Cardiac muscle cell (in vitro differentiated cells and primary cell): ENCODE data around the gene RPRD1A. TPM values are rescaled to one million over a fixed set of nuclear protein-coding genes. Genes with fewer than 3 reads are reported as not detected.

Experiments
- DNase-seq, 2 donors: peaks; one replicate each; pipeline versions ENCODE4 v3.0.0 to v3.0.0-alpha.2; 2010 to 2017; ENCODE audit warnings: low read depth in 1 of 2, low spot score in 1 of 2
- H3K27ac ChIP-seq: fragments of 200-600 bp; sonication (generic); 2 replicates; pipeline ENCODE4 v1.5.1; 2016
- H3K27me3 ChIP-seq: fragments of 200-600 bp; sonication (generic); 2 replicates; pipeline ENCODE4 v1.6.0; 2016; ENCODE audit warnings: control low read depth
- H3K36me3 ChIP-seq: fragments of 200-600 bp; sonication (generic); 2 replicates; pipeline ENCODE4 v1.5.1; 2016; ENCODE audit warnings: control low read depth
- H3K4me1 ChIP-seq: fragments of 200-600 bp; sonication (generic); 2 replicates; pipeline ENCODE4 v1.8.1; 2017; ENCODE audit warnings: low read depth, mild to moderate bottlenecking, mixed run types
- H3K4me3 ChIP-seq: fragments of 200-600 bp; sonication (generic); 2 replicates; pipeline ENCODE4 v1.5.1; 2016; ENCODE audit warnings: mild to moderate bottlenecking
- H3K9me3 ChIP-seq: fragments of 200-600 bp; sonication (generic); 2 replicates; pipeline ENCODE4 v1.5.1; 2017; ENCODE audit warnings: low read depth, mild to moderate bottlenecking, control low read depth
- polyA plus RNA-seq: library from polyadenylated mRNA; unstranded; fragments of >200 nt; fragmentation: Nextera tagmentation; extraction: Ambion mirVana; gene quantifications from 2 replicates; pipeline ENCODE4 v1.2.1, GENCODE V29; 2016
- total RNA-seq: library from RNA; depleted of rRNA; stranded (reverse); fragments of >200 nt; gene quantifications from 2 replicates; pipeline ENCODE4 v1.2.3, GENCODE V29; 2016
- TF ChIP-seq, protein P1 (sequence below): IDR thresholded peaks from 2 replicates; pipeline ENCODE4 v1.5.1; 2012; ENCODE audit warnings: low read depth, mild to moderate bottlenecking, low read length

Gene RPRD1A
- total and polyA plus RNA-seq, 2 experiments from 2014 or later = 29.5 to 89.3 TPM

DNA sequence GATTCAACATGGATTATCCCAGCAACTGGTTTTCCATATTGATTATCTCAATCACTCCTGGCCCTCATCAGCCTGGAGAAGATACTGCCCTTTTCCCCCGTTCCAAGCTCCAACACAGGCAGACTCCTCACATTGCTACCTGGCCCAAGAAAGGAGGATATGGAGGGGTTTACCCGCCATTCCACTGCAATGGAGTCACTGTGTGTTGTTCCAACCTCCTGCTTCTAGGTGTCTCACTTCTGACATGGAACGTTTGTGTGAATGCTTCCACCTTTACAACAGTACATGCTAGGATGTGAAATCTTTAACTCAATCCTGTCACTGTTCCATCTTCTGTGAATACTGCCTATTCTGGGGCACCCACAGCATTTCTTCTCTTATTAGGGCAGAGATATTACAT, 58.1 kb downstream of the RPRD1A start:
- H3K4me3 ChIP-seq = no peak overlapping the region
- TF ChIP-seq, protein P1, sequence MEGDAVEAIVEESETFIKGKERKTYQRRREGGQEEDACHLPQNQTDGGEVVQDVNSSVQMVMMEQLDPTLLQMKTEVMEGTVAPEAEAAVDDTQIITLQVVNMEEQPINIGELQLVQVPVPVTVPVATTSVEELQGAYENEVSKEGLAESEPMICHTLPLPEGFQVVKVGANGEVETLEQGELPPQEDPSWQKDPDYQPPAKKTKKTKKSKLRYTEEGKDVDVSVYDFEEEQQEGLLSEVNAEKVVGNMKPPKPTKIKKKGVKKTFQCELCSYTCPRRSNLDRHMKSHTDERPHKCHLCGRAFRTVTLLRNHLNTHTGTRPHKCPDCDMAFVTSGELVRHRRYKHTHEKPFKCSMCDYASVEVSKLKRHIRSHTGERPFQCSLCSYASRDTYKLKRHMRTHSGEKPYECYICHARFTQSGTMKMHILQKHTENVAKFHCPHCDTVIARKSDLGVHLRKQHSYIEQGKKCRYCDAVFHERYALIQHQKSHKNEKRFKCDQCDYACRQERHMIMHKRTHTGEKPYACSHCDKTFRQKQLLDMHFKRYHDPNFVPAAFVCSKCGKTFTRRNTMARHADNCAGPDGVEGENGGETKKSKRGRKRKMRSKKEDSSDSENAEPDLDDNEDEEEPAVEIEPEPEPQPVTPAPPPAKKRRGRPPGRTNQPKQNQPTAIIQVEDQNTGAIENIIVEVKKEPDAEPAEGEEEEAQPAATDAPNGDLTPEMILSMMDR = no peak
- H3K27ac ChIP-seq = no peak overlapping the region
- H3K27me3 ChIP-seq = no peaks in the 10 kb centered on the region
- no peak for DNase-seq
- no peaks in the 10 kb centered on the region for H3K9me3 ChIP-seq
- no peaks in the 10 kb centered on the region for H3K4me1 ChIP-seq
- no peaks in the 10 kb centered on the region for H3K36me3 ChIP-seq

DNA sequence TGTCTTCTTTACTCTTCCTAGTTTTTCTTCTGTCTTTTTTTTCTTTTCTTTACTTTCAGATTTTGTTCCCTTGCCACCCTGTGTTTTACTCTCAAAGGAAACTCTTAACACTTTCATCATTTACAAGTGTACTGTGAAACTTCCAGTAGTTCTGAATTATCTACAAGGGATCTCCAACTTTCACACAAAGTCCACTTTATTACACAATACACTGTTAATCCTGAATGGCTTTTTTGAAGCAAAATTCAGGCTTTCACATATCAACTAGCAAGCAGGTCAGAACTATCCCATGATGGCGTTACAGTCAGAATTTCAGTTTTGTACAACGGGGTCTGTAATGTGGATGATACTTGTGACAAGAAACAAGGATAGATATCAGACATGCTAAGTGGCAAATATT, 60.4 kb downstream of the RPRD1A start:
- no peak for DNase-seq
- no peak overlapping the region for H3K27ac ChIP-seq
- TF ChIP-seq, protein P1 = no peak

DNA sequence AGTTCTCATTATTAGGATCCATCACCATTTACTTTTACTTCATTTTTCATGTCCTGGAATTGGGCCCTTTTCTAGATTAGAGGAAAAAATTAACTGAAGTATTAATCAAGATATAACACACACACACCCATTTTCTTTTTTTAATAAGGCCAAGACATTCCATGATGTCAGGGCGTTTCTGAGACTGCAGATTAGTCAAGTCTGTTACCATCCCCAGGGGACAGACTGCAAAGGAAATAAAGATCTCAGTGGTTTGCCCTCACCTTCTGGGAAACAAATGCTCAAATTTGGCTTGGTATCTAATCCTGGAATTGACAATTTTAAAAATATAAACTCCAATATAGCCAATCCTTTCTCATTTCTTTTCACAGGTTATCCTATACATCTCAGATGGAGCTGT, 67.4 kb downstream of the RPRD1A start:
- no peaks in the 10 kb centered on the region for H3K27me3 ChIP-seq
- H3K9me3 ChIP-seq = no peaks in the 10 kb centered on the region
- H3K36me3 ChIP-seq = no peaks in the 10 kb centered on the region
- no peak overlapping the region for H3K4me3 ChIP-seq
- no peak for DNase-seq
- no peak overlapping the region for H3K27ac ChIP-seq
- H3K4me1 ChIP-seq = no peaks in the 10 kb centered on the region
- TF ChIP-seq, protein P1 = no peak

More for the DNA sequence above, 60.4 kb downstream of the RPRD1A start:
- Histone ChIP-seq H3K9me3 (no peaks in the 10 kb centered on the region), H3K27me3 (no peaks in the 10 kb centered on the region), H3K4me1 (no peaks in the 10 kb centered on the region), H3K36me3 (no peaks in the 10 kb centered on the region), H3K4me3 (no peak overlapping the region)

- Histone ChIP-seq H3K27me3 (no peaks in the 10 kb centered on the region), H3K36me3 (no peaks in the 10 kb centered on the region), H3K27ac (no peak overlapping the region), H3K9me3 (no peaks in the 10 kb centered on the region), H3K4me3 (no peak overlapping the region), H3K4me1 (no peaks in the 10 kb centered on the region)
- peak in 1 of 2 donors; percentile 21 for DNase-seq
- TF ChIP-seq, protein P1 = peak; percentile 32
Observed at GRCh38 chr18:35998967-35999366, 68.4 kb downstream of the RPRD1A start.

- Histone ChIP-seq H3K27me3 (no peaks in the 10 kb centered on the region), H3K27ac (no peak overlapping the region), H3K4me1 (no peaks in the 10 kb centered on the region), H3K4me3 (no peak overlapping the region), H3K36me3 (peaks cover 21% of the 10 kb centered on the region), H3K9me3 (no peaks in the 10 kb centered on the region)
- TF ChIP-seq, protein P1 = no peak
- no peak for DNase-seq
Observed at GRCh38 chr18:35993013-35993412, 74.3 kb downstream of the RPRD1A start.

DNA sequence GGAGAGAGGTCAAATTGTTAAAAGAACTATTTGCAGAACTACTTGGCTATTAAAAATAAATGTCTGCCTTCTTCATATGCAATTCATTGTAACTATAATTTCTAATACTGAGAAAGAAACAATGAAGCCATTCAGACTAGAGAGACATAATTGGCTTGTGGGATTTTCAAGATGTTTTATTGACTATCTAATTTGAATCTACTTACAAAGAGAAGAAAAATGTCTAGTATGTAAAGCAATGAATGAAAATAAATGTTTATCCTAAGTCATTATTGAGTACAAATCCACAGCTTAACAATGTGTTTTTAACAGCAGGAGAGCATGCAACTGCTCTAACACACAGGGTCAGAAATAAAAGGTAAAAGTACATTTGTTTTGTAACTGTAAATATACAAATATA, 75.7 kb downstream of the RPRD1A start:
- Histone ChIP-seq H3K27me3 (no peaks in the 10 kb centered on the region), H3K27ac (no peak overlapping the region), H3K4me3 (no peak overlapping the region), H3K4me1 (no peaks in the 10 kb centered on the region), H3K36me3 (peaks cover 21% of the 10 kb centered on the region), H3K9me3 (no peaks in the 10 kb centered on the region)
- TF ChIP-seq, protein P1 = no peak
- no peak for DNase-seq
